GM12892 (cell line): ENCODE measurements around the gene CEBPZOS. TPM values are rescaled to one million over a fixed set of nuclear protein-coding genes. Genes with fewer than 3 reads are reported as not detected.

Experiments
- DNase-seq: peaks from one replicate; pipeline ENCODE4 v3.0.0; 2011; ENCODE audit not compliant: insufficient read length
- FAIRE-seq: peaks from 2 replicates; lab custom pipeline; 2011; peaks lifted over from hg19 to GRCh38; lab: Jason Lieb, UNC
- POLR2A ChIP-seq: IDR thresholded peaks from 2 replicates; pipeline ENCODE4 v1.6.1; 2011; ENCODE audit warnings: low read depth, low read length, control low read depth
- POLR2AphosphoS5 ChIP-seq: IDR thresholded peaks from 2 replicates; pipeline ENCODE4 v1.6.1; 2011; ENCODE audit warnings: low read depth, low read length, control low read depth
- TAF1 ChIP-seq: IDR thresholded peaks from 2 replicates; pipeline ENCODE4 v1.6.1; 2011; ENCODE audit warnings: low read depth, mild to moderate bottlenecking, control low read depth, low read length, borderline replicate concordance
- polyA plus RNA-seq: library from polyadenylated mRNA; unstranded; fragments of >200 nt; gene quantifications from one replicate; pipeline ENCODE4 v1.2.1, GENCODE V29; 2012; ENCODE audit warnings: missing spikeins, inconsistent platforms; ENCODE audit not compliant: missing spikeins

CEBPZOS gene
- polyA plus RNA-seq = 40.2 TPM

- peak; percentile 99 for FAIRE-seq
- peak; percentile 70 for DNase-seq
Observed at GRCh38 chr2:37196320-37197195, at the start of gene CEBPZOS. TSS of gene CEBPZOS (plus strand) at chr2:37196496. CDS start at chr2:37199705, 3,209 bp downstream.

GRCh38 chr2:37148325-37148724, 48.0 kb upstream of the CEBPZOS start:
- DNase-seq = no peak
- TF ChIP-seq POLR2A = no peak
- TF ChIP-seq POLR2AphosphoS5 = no peak
- TF ChIP-seq TAF1 = no peak
- no peak for FAIRE-seq

More at GRCh38 chr2:37196320-37197195, at the start of gene CEBPZOS:
- TF ChIP-seq TAF1 = no peak
- peak; percentile 82 for TF ChIP-seq POLR2A
- TF ChIP-seq POLR2AphosphoS5 = peak; percentile 82

GRCh38 chr2:37149626-37150322, 46.5 kb upstream of the CEBPZOS start:
- DNase-seq = no peak
- FAIRE-seq = peak; percentile 53
- TF ChIP-seq TAF1 (no peak), POLR2A (no peak), POLR2AphosphoS5 (no peak)

GRCh38 chr2:37153224-37153623, 43.1 kb upstream of the CEBPZOS start:
- no peak for TF ChIP-seq TAF1
- no peak for TF ChIP-seq POLR2AphosphoS5
- TF ChIP-seq POLR2A = no peak
- DNase-seq (no peak), FAIRE-seq (no peak)

GRCh38 chr2:37154785-37155184, 41.5 kb upstream of the CEBPZOS start:
- TF ChIP-seq POLR2A = no peak
- TF ChIP-seq TAF1 = no peak
- no peak for TF ChIP-seq POLR2AphosphoS5
- FAIRE-seq (no peak), DNase-seq (peak; percentile 11)

GRCh38 chr2:37156071-37156856, 40.0 kb upstream of the CEBPZOS start:
- FAIRE-seq (peak; percentile 64), DNase-seq (no peak)
- TF ChIP-seq POLR2AphosphoS5 (no peak; the same call in 1 of the 2 replicates), TAF1 (no peak), POLR2A (peak; percentile 6; the same call in 1 of the 2 replicates)

- FAIRE-seq (peak; percentile 60), DNase-seq (peak; percentile 92)
- TF ChIP-seq POLR2AphosphoS5 (no peak), TAF1 (peak; percentile 59; the same call in 1 of the 2 replicates), POLR2A (peak; percentile 71; the same call in 1 of the 2 replicates)
Observed at GRCh38 chr2:37156857-37157714, 39.2 kb upstream of the CEBPZOS start, which contains the start of gene EIF2AK2. TSS of gene EIF2AK2 (minus strand) at chr2:37156980. CDS start at chr2:37147806, 9,174 bp downstream.

GRCh38 chr2:37164757-37165156, 31.5 kb upstream of the CEBPZOS start:
- TF ChIP-seq TAF1 (no peak), POLR2AphosphoS5 (no peak), POLR2A (no peak)
- DNase-seq = no peak
- no peak for FAIRE-seq

GRCh38 chr2:37167636-37168180, 28.6 kb upstream of the CEBPZOS start:
- TF ChIP-seq POLR2AphosphoS5 = no peak
- no peak for TF ChIP-seq POLR2A
- no peak for TF ChIP-seq TAF1
- no peak for FAIRE-seq
- no peak for DNase-seq
